HepG2 (cell line): ENCODE measurements around the gene TBC1D22A. TPM values are rescaled to one million over a fixed set of nuclear protein-coding genes. Genes with fewer than 3 reads are reported as not detected.

Experiments used
- BORCS8-MEF2B ChIP-seq: sonication (generic); formaldehyde crosslinking; IDR thresholded peaks from 2 replicates; pipeline ENCODE4 v1.8.0; 2022; ENCODE audit warnings: mild to moderate bottlenecking, missing genetic modification reagents
- ELF4 ChIP-seq: sonication (generic); formaldehyde crosslinking; IDR thresholded peaks from 2 replicates; pipeline ENCODE4 v1.5.0; 2020; ENCODE audit warnings: missing genetic modification reagents, mild to moderate bottlenecking, moderate library complexity, borderline replicate concordance
- ERF ChIP-seq: IDR thresholded peaks from 2 replicates; pipeline ENCODE4 v1.6.1; 2018; ENCODE audit warnings: missing biosample characterization, missing genetic modification reagents
- FLYWCH1 ChIP-seq: sonication (generic); formaldehyde crosslinking; IDR thresholded peaks from 2 replicates; pipeline ENCODE4 v1.8.1; 2023; ENCODE audit warnings: mild to moderate bottlenecking, missing genetic modification reagents
- HMGA1 ChIP-seq: sonication (generic); formaldehyde crosslinking; conservative IDR thresholded peaks from 2 replicates; pipeline ENCODE4 v1.4.0; 2020; ENCODE audit warnings: missing genetic modification reagents
- HMGXB4 ChIP-seq, 2 experiments: sonication (generic) in 1 of 2; formaldehyde crosslinking in 1 of 2; IDR thresholded peaks; 2 replicates each; pipeline versions ENCODE4 v1.4.0 to v1.6.1; 2018 to 2020; ENCODE audit warnings: missing genetic modification reagents in 2 of 2, borderline replicate concordance in 1 of 2, low read depth in 1 of 2, mild to moderate bottlenecking in 1 of 2, missing biosample characterization in 1 of 2
- HNF4A ChIP-seq: sonication (generic); formaldehyde crosslinking; IDR thresholded peaks from 2 replicates; pipeline ENCODE4 v1.4.0; 2020; ENCODE audit warnings: missing genetic modification reagents
- HOXA3 ChIP-seq: sonication (generic); formaldehyde crosslinking; IDR thresholded peaks from 2 replicates; pipeline ENCODE4 v1.5.0; 2020; ENCODE audit warnings: missing genetic modification reagents
- MAZ ChIP-seq, 2 experiments: sonication (generic) in 1 of 2; formaldehyde crosslinking in 1 of 2; IDR thresholded peaks; 2 replicates each; pipeline versions ENCODE4 v1.5.0 to v1.6.1; 2012 to 2020; ENCODE audit warnings: low read depth in 2 of 2, mild to moderate bottlenecking in 2 of 2, borderline replicate concordance in 1 of 2, improper control_type of control experiment in 1 of 2, low read length in 1 of 2, missing genetic modification reagents in 1 of 2, moderate library complexity in 1 of 2
- NFE2L1 ChIP-seq: sonication (generic); formaldehyde crosslinking; IDR thresholded peaks from 2 replicates; pipeline ENCODE4 v1.4.0; 2020; ENCODE audit warnings: missing genetic modification reagents, mild to moderate bottlenecking, borderline replicate concordance
- PAX8 ChIP-seq: sonication (generic); formaldehyde crosslinking; IDR thresholded peaks from 2 replicates; pipeline ENCODE4 v1.8.0; 2022; ENCODE audit warnings: mild to moderate bottlenecking, missing genetic modification reagents, borderline replicate concordance
- PHF5A ChIP-seq: IDR thresholded peaks from one replicate; pipeline ENCODE4 v1.6.1; 2018; ENCODE audit warnings: low read depth, missing genetic modification reagents; ENCODE audit not compliant: unreplicated experiment
- PHF8 ChIP-seq: sonication (generic); formaldehyde crosslinking; IDR thresholded peaks from 2 replicates; pipeline ENCODE4 v1.5.0; 2020; ENCODE audit warnings: missing genetic modification reagents
- RAD21 ChIP-seq: fragments of 450-650 bp; formaldehyde crosslinking; IDR thresholded peaks from 2 replicates; pipeline ENCODE4 v1.5.0; 2020; ENCODE audit warnings: mild to moderate bottlenecking
- SETDB1 ChIP-seq: sonication (generic); formaldehyde crosslinking; IDR thresholded peaks from 2 replicates; pipeline ENCODE4 v1.5.1; 2020; ENCODE audit warnings: missing genetic modification reagents, mild to moderate bottlenecking, borderline replicate concordance
- SRSF1 ChIP-seq: fragments of 200-400 bp; formaldehyde crosslinking; optimal IDR thresholded peaks from 2 replicates; pipeline ENCODE3; 2017; ENCODE audit warnings: mild to moderate bottlenecking, low read depth, low read length, moderate library complexity
- ZBTB21 ChIP-seq: sonication (generic); formaldehyde crosslinking; IDR thresholded peaks from 2 replicates; pipeline ENCODE4 v1.4.0; 2020; ENCODE audit warnings: missing genetic modification reagents
- ZNF326 ChIP-seq: sonication (generic); formaldehyde crosslinking; IDR thresholded peaks from 2 replicates; pipeline ENCODE4 v1.4.0; 2020; ENCODE audit warnings: missing genetic modification reagents, borderline replicate concordance
- ZNF44 ChIP-seq: sonication (generic); formaldehyde crosslinking; IDR thresholded peaks from 2 replicates; pipeline ENCODE4 v1.5.1; 2020; ENCODE audit warnings: mild to moderate bottlenecking, missing genetic modification reagents
- ZNF549 ChIP-seq: sonication (generic); formaldehyde crosslinking; IDR thresholded peaks from 2 replicates; pipeline ENCODE4 v1.5.0; 2020; ENCODE audit warnings: missing genetic modification reagents
- ZNF629 ChIP-seq: sonication (generic); formaldehyde crosslinking; conservative IDR thresholded peaks from 2 replicates; pipeline ENCODE4 v1.5.0; 2020; ENCODE audit warnings: missing genetic modification reagents
- ZNF678 ChIP-seq: sonication (generic); formaldehyde crosslinking; IDR thresholded peaks from 2 replicates; pipeline ENCODE4 v1.4.0; 2020; ENCODE audit warnings: mild to moderate bottlenecking, missing genetic modification reagents
- ZNF781 ChIP-seq: sonication (generic); formaldehyde crosslinking; IDR thresholded peaks from 2 replicates; pipeline ENCODE4 v1.5.1; 2020; ENCODE audit warnings: borderline replicate concordance, mild to moderate bottlenecking, missing genetic modification reagents; ENCODE audit errors: not compliant biosample characterization
- polyA plus RNA-seq, 8 experiments: library from polyadenylated mRNA; depleted of rRNA in 3 of 8; stranded (reverse) in 7 of 8; unstranded in 1 of 8; fragments of >200 nt; fragmentation: Illumina TruSeq in 4 of 8; extraction: Trizol in 4 of 8; gene quantifications; 2 replicates each; pipeline versions ENCODE4 v1.2.1 to v1.2.3, GENCODE V29; 2011 to 2016; ENCODE audit warnings: low read depth in 4 of 8, missing spikeins in 1 of 8, mixed read lengths in 1 of 8; ENCODE audit not compliant: insufficient read depth in 1 of 8
- total RNA-seq, 5 experiments: library from RNA; depleted of rRNA; stranded (reverse); fragments of >200 nt; fragmentation: Illumina TruSeq; extraction: Trizol; gene quantifications; 2 replicates each; pipeline ENCODE4 v1.2.3, GENCODE V29; 2016; ENCODE audit warnings: low read depth in 1 of 5
- TF ChIP-seq, protein P1 (sequence below): IDR thresholded peaks from 2 replicates; pipeline ENCODE4 v1.6.1; 2016
- TF ChIP-seq, protein P2 (sequence below): conservative IDR thresholded peaks from 2 replicates; pipeline ENCODE4 v1.6.1; 2018; ENCODE audit warnings: missing genetic modification reagents
- TF ChIP-seq, protein P3 (sequence below): sonication (generic); formaldehyde crosslinking; conservative IDR thresholded peaks from 2 replicates; pipeline ENCODE4 v1.4.0; 2020; ENCODE audit warnings: missing genetic modification reagents

The TBC1D22A gene
- total and polyA plus RNA-seq, 2 of the 13 experiments (the other 11 are each of a cell fraction or from before 2014, with no cell fraction given) = 17.3 to 18.0 TPM

DNA sequence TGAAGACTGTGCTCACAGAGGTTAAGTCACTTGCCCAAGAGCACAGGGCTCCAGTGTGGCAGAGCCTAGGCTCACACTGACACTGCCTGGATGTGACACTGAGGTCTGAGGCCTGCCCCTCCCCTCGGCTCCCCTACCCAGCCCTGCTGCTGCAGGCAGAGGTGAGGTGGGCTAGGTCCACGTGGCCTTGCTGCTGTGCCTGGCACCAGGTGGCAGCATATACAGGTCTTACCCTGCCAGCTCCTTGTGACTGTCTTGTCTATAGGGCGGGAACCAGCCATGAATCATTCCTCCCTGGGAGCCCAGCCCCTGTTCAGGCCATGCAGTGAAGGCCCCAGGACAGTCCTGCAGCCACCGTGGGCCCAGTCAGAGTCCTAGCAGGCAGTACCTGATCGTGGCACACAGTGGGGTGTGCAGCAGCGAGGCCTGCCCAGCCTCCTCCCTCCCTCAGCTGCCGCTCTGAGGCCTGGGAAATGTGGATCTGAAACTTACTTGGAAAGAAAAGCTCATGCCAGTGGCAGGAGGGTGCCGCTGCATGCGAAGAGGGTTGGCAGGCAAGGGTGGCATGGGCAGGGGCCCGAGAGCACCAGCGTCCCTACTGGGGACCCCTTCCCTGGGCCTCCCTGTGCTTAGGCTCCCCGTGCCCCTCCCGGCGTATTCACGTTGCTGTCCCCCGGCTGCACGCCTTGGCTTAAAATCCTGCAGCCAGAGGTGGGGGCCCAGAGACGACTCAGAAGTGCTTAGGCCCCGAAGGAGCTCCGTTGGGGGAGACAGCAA lies 23.2 kb upstream of the TBC1D22A start (continued):
- TF ChIP-seq MAZ (IDR thresholded peaks at IDR 0.05; ENCODE audit: borderline replicate concordance, low read depth, low read length) (0 out of 2 replicates have a peak, but pooled peaks have one; percentile 21), MAZ (CRISPR knock-in tag; IDR thresholded peaks at IDR 0.05; ENCODE audit: low read depth) (no peak), PAX8 (no peak), SETDB1 (CRISPR knock-in tag) (no peak), BORCS8-MEF2B (no peak; the same call in 1 of the 2 replicates), ZNF326 (CRISPR knock-in tag) (no peak), ELF4 (CRISPR knock-in tag) (no peak), HMGXB4 (CRISPR knock-in tag; IDR thresholded peaks at IDR 0.05; ENCODE audit: borderline replicate concordance in 1 of 2, low read depth in 1 of 2) (peak in 1 of 2 experiments; percentile 74; a peak in 2 of 4 replicates), ZNF44 (CRISPR knock-in tag) (no peak), ZNF781 (no peak), ERF (peak; percentile 69; the same call in 1 of the 2 replicates), HMGA1 (CRISPR knock-in tag) (no peak), ZNF629 (no peak), RAD21 (CRISPR knock-in tag) (peak; percentile 69), PHF5A (CRISPR knock-in tag) (no peak), SRSF1 (no peak), HNF4A (CRISPR knock-in tag) (peak; percentile 45), FLYWCH1 (CRISPR knock-in tag) (no peak), HOXA3 (CRISPR knock-in tag) (no peak; the same call in 1 of the 2 replicates), NFE2L1 (CRISPR knock-in tag) (no peak), PHF8 (CRISPR knock-in tag) (peak; percentile 24), ZBTB21 (CRISPR knock-in tag) (no peak), ZNF549 (CRISPR knock-in tag) (no peak), ZNF678 (CRISPR knock-in tag) (no peak)
- TF ChIP-seq, protein P1, sequence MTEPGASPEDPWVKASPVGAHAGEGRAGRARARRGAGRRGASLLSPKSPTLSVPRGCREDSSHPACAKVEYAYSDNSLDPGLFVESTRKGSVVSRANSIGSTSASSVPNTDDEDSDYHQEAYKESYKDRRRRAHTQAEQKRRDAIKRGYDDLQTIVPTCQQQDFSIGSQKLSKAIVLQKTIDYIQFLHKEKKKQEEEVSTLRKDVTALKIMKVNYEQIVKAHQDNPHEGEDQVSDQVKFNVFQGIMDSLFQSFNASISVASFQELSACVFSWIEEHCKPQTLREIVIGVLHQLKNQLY = peak; percentile 63; the same call in 1 of the 2 replicates
- TF ChIP-seq, protein P2, sequence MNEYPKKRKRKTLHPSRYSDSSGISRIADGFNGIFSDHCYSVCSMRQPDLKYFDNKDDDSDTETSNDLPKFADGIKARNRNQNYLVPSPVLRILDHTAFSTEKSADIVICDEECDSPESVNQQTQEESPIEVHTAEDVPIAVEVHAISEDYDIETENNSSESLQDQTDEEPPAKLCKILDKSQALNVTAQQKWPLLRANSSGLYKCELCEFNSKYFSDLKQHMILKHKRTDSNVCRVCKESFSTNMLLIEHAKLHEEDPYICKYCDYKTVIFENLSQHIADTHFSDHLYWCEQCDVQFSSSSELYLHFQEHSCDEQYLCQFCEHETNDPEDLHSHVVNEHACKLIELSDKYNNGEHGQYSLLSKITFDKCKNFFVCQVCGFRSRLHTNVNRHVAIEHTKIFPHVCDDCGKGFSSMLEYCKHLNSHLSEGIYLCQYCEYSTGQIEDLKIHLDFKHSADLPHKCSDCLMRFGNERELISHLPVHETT = no peak
- TF ChIP-seq, protein P3, sequence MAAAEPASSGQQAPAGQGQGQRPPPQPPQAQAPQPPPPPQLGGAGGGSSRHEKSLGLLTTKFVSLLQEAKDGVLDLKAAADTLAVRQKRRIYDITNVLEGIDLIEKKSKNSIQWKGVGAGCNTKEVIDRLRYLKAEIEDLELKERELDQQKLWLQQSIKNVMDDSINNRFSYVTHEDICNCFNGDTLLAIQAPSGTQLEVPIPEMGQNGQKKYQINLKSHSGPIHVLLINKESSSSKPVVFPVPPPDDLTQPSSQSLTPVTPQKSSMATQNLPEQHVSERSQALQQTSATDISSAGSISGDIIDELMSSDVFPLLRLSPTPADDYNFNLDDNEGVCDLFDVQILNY (CRISPR knock-in tag) = no peak
